Cardiac septum (tissue), 1 donor: ENCODE measurements around the gene HSDL1. TPM values are rescaled to one million over a fixed set of nuclear protein-coding genes. Genes with fewer than 3 reads are reported as not detected.

ENCODE experiments used
- DNase-seq: peaks from one replicate; pipeline ENCODE4 v3.0.0-alpha.2; 2020; ENCODE audit warnings: low spot score
- intact Hi-C: fragments of 100-400 bp; cut with DNase I; formaldehyde crosslinking; loops from one replicate; pipeline ENCODE4 v1.14.0; 2022
- total RNA-seq: library from RNA; stranded (reverse); fragmentation: NEBNext Ultra II Directional; extraction: Animal tissue kit (Norgen Biotek cat#: 25700); gene quantifications from one replicate; pipeline ENCODE4 v1.2.1, GENCODE V29; 2021
- donor health status: DM: no; HTN: no; CAD: no.

Gene HSDL1
- total RNA-seq, 1 donor from 2014 or later = 17.4 TPM

DNA sequence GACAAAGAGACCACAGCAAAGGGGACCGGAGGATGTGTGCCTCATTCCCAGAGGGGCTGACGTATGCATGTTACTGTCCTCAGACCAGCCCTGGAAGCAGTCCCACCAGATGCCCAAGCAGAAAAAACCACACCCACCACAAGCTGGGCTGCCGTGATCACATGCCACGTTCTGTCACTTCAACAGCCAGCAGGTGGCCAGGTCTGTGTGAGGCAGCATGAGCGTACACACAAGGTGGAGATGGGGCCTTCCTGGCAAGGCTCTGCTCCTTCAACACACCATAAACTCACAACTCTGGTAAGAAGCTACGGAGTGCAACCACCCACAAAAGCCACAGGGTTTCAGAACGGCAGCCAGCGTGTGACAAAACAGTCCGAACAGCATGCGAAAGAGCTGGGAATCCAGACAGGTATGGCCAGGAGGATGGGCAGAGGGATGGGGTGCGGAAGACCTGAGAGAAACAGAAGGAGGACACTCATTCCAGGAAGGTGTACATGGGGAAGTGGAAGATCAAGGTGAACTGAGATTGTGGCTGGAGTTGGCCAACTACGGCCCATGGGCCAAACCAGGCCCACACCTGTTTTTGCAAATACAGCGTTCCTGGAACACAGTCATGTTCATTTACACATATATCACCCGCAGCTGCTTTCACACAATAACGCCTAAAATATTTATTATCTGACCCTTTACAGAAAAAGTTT is 56.1 kb downstream of the HSDL1 start:
- no peak for DNase-seq
- intact Hi-C loops = no loop called here

DNA sequence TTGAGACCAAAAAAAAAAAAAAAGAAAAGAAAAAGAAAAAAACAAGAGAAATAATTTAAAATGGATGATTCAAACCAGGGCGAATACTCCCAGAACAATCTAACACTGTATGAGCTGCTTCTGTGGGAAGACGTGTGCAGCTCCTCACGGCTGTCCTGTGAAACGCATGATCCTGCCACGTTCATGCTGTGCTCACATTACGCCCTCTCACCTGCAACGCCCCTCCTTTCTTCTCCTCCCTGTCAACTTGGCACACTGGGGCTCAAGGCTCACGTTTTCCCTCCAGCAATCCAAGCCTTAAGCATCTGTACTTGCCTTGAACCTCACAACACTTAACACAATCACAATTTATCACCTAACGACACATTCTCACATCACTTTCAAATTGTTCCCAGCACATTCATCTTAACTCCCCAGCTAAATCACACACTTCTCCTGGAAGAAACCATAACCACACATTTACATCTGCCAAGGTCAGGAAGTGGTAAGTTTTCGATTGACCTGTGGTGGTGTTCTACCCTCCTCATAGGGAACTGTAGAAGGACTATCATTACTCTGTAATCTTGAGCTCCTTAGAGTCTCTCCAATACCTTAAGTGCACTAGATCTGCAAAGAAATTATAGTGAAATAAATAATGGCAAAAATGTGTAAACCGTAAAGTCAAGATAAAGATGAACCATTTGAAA is 57.4 kb downstream of the HSDL1 start:
- intact Hi-C loops = loop anchor here (2.0 kb wide), 1 partner anchor 99 kb away; the partner anchor contains the start of gene TAF1C
- DNase-seq = no peak

DNA sequence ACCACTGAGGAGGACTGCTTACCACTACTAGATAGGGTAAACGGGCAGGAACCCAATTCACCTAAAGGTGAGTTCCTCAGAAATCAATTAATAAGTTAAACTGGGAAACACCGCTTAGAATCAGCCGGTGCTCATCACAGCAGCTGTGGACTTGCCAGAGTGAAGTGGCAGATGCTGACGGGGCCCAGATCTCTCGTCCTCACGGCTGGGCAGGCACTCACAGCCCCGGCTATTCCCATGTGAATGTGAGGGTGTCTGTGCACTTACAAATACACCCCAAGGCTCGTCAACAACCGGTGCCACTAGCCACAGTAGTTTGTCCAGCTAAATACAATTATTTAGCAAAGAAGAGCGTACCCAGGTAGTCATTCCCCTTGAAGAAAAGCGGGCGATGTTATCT is 58.0 kb downstream of the HSDL1 start:
- intact Hi-C loops = loop anchor here (2.0 kb wide), 1 partner anchor 100 kb away; the partner anchor contains the start of gene TAF1C
- no peak for DNase-seq

DNA sequence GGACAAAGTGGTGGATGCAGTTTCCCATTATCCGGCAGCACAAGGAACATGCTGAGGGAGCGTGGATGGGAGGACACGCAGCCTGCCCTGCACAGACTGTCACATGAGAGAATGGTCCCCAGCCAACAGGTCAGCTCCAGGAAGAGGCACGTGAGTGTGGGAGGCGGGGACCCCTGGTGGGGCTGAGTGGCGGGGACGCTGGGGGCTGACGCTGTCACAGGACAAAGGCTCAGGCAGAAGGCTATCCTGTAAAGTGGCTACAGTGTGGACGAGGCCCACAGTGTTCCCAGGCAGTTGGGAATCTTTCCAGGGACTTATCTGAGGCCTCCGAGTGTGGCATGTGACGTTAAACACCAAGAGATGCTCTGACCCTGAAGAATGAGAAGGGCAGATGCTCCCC is 58.6 kb downstream of the HSDL1 start:
- peak; percentile 81 for DNase-seq
- intact Hi-C loops = loop anchor here (2.0 kb wide), 1 partner anchor 100 kb away; the partner anchor contains the start of gene TAF1C

DNA sequence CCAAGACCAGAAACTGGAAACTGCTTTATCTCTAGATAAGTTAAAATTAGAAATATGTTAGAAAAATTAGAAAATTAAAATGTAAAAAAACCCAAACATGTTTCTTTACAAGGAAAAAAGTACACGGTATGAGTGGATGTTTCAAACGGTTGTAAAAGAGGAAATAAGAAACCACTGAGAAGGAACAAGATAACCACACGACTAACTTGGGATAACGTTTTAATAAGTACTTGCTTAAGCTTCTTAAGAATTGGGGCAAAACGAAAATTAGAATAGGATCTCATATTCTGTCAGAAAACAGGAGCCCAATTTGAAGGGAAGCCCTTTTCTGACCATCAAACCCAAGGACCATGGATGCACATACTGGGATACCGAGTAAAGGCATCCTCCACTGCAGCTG is 59.2 kb downstream of the HSDL1 start:
- DNase-seq = no peak
- intact Hi-C loops = loop anchor here (2.0 kb wide), 1 partner anchor 101 kb away; the partner anchor contains the start of gene TAF1C

DNA sequence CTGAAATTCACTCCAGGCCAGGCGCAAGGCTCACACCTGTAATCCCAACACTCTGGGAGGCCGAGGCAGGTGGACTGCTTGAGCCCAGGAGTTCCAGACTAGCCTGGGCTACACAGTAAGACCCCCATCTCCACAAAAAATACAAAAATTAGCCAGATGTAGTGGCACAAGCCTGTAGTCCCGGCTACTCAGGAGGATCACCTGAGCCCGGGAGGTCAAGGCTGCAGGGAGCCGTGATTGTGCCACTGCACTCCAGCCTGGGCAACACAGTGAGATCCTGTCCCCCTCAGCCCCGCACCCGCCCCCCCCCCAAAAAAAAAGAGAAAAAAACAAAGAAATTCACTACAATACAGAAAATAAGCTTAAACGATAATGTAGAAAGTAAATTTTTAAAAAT is 59.7 kb downstream of the HSDL1 start:
- no peak for DNase-seq
- intact Hi-C loops = no loop called here

DNA sequence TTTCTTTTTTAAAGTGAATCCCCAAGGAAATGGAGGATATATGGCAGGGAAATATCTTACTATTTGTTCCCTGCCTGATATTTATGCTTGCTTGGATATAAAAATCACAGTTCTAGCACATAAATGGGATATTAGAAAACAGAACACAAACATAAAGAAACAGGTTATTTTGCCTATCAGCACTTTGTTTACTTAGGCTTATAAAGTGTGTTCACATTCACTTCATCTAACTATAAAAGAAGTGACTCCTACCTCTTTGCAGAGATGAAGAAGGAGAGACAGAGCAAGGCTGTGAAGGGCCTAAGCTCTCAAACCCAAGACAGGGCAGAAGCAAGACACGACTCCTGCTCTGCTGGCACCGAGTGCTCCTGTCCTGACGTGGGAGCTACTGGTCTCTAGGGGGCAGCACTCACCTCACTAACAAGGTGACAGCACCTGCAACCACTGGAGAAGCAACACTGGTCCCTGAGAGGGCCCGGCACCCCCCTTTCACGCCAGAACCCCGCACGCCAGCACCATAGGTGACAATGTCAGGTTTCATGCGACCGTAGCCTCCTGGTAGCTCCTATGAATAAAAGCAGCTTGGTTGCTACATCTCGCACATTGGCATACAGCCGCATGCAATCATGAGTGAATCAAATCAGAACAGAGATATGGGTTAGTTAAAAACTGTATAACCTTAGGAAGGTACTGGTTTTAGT is 60.3 kb downstream of the HSDL1 start:
- peak; percentile 80 for DNase-seq
- intact Hi-C loops = no loop called here

DNA sequence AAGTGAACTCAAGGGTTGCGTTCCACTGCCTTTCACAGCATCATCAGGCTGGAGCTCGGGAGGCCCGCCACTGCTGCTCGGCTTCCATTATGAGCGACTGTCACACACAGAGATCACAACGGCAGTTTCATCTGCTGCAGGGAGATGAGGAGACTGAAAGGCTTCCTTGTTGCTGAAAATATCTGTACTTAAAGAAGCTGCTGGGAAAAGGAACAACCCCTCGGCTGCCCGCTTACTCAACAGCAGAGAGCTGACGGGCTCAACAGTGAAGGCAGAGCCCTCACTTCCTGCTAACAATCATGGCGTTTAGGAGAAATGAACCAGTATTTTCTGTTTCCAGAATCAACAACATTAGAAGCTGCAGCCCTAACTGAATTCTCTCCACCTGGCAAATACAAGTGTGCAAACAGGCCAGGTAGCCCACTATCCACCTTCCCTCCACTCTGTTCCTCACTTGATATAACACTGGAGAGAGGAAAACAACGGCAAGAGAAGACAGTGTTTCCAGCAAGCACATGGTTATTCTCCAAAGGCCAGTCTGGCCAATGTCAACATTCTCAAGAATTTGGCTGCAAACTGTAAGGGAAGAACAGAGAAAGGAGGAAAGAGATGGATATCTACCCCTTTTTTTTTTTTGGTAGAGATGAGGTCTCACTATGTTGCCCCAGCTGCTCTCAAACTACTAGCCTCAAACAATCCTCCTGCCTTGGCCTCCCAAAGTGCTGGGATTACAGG is 62.0 kb downstream of the HSDL1 start:
- intact Hi-C loops = no loop called here
- no peak for DNase-seq

DNA sequence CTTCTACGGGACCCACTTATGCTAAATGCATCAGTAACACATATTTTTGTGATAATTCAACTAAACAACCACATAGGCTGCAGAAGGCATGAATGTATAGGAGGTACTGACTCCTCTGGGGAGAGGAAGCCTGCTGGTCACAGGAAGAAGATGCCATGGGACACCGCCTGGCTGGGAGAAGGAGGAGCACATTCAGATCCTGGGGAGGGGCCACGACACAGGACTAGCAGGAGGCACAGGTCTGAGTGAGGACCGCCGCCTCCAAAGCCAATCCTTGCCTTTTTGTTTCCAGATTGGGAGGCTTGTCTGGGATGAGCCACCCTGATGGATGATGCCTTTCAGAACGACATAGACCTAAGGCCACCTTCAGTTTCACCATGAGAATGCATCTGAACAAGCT is 62.9 kb downstream of the HSDL1 start:
- intact Hi-C loops = no loop called here
- no peak for DNase-seq

DNA sequence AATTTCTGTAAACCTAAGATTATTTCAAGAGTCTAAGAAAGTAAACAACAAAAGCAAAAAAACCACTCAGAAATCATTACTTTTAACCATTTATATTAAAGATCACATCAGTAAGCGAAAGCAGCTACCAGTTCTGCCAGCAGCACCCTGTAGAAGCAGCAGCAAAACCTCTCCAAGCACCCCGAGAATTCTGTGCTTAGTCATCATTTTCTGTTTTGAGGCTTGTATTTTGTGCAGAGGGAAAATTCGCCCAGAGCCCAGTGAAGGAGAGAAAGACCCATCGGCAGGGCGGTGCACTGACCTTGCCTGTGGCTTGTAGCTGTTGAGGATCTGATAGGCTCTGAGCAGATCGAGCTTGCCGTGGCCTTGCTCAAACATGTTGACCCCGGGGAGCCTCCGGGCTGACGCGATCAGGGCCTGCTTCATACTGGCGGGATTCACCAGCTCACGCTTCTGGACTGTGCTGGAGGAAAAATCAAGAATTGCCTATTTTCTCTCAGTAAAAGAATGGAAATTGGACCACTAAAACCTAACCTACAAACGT is 63.5 kb downstream of the HSDL1 start:
- intact Hi-C loops = no loop called here
- DNase-seq = no peak

DNA sequence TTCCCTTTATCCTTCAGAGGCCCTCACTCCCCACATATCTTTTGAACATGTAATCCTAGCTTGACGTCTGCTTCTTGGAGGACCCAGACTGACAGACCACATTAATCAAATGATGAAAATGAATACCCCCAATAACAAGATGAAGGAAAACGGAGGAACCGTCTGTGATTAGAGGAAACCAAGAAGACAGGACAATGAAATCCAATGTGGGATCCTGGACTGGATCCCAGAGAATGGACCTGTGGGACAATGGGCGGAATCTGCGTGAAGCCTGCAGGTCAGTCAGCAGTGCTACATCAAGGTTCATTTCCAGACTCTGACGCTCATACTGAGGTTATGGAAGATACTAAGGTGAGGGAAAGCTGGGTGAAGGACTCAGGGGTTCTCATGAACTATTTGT is 64.2 kb downstream of the HSDL1 start:
- no peak for DNase-seq

DNA sequence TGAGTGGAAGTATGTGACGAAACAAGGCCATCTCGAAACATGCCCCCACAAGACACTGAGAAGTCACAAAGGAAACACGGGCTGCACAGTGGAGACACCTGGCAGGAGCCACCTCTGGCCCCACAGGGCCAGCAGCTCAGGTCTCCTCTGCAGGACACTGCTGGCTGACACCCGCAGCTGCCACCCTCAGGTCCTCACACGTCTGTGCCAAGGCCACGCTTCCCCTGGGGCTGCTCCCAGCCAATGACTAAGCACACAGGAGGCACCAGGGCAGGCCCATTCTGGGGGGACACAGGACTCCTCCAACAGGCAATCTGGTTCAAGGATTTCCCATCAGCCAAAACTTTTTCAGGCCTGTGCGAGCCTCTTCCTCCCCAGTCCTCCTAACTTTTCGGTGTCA is 64.6 kb downstream of the HSDL1 start:
- intact Hi-C loops = no loop called here
- no peak for DNase-seq

More for the DNA sequence above, 64.2 kb downstream of the HSDL1 start:
- intact Hi-C loops = no loop called here

DNA sequence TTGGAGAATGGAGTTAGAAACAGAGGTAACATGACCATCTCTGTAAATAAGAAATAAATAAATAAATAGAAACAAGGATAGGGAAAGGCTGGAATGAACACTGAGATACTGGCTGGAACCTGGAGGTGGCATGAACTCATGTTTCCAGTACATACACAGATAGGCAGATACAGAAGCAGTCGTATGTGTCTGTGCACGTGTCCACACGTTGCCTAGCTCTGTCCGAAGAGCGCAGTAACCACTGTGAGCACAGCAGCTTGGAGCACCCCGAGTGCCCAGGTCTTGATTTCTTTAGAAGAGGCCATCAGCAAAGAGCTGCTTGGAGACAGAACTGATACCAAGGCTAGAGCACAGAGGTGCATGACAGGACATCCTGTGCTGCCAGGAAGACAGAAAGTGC is 65.3 kb downstream of the HSDL1 start:
- intact Hi-C loops = no loop called here
- DNase-seq = no peak

DNA sequence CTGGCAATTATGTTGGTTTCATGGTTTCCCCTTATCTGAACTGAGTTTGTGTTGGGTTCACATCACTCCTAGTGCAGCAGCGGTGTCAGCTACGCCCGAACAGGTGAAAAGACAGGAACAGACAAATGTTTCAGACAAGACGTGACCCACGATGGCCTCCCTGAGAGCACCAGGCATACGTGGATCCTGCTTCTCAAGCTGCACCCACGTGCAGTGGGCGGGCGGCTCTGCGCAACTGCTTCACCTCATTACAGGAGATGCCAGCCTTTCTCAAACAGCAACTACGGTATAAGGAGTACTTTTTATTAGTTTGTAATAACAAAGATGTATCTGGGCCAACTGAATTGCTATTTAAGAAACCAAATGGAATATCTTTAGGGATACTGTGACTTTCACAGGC is 69.6 kb downstream of the HSDL1 start:
- intact Hi-C loops = no loop called here
- DNase-seq = no peak

DNA sequence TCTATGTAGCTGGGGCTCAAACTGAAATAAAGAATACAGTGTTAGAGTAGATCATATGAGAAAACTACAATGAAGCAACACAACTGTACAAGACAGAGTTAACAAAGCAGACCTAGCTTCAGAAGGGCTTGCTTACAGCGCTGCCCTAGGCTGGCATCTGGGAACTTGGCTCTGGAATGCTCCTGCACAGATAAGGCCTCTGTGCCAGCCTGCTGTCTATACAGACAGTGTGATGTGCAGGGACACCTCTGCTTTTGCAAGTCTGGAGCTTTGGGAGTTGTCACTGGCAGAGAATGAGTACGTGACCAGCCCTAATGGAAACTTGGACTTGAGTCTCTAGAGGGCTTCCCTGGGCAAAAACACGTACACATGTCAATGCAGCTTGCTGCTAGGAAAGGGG is 70.3 kb downstream of the HSDL1 start:
- intact Hi-C loops = loop anchor here (5.0 kb wide), 1 partner anchor 108 kb away; no protein-coding TSS in a partner anchor
- no peak for DNase-seq

Other genes starting within 250 kb of the HSDL1 start
- gene MLYCD, start 246.1 kb downstream of the HSDL1 start, total RNA-seq = 20.1 TPM
- gene OSGIN1, start 191.9 kb downstream of the HSDL1 start, total RNA-seq = 12.6 TPM
- 2.5 TPM for gene NECAB2, start 176.9 kb downstream of the HSDL1 start, total RNA-seq
- not detected for gene SLC38A8, start 102.4 kb downstream of the HSDL1 start, total RNA-seq
- gene MBTPS1, start 28.2 kb downstream of the HSDL1 start, total RNA-seq = 53.2 TPM
- not detected for gene DNAAF1, start 131 bp upstream of the HSDL1 start, total RNA-seq
- gene TAF1C, start 41.9 kb upstream of the HSDL1 start, total RNA-seq = 20.9 TPM
- 0.24 TPM for gene ADAD2, start 46.0 kb upstream of the HSDL1 start, total RNA-seq
- not detected for gene KCNG4, start 94.8 kb upstream of the HSDL1 start, total RNA-seq
- gene WFDC1, start 149.7 kb upstream of the HSDL1 start, total RNA-seq = 1.0 TPM
- not detected for gene ATP2C2, start 223.4 kb upstream of the HSDL1 start, total RNA-seq